HG02943 (cell line): ENCODE data around the gene JMJD8.

ENCODE experiments used
- ATAC-seq: cut with Tn5 transposase; IDR thresholded peaks from one replicate; pipeline ENCODE4 v1.9.1; 2021; ENCODE audit warnings: mild to moderate bottlenecking, low read depth, moderate library complexity; ENCODE audit not compliant: unreplicated experiment

JMJD8 gene

GRCh38 chr16:678209-678857, 5.8 kb downstream of the JMJD8 start:
- no peak for ATAC-seq

GRCh38 chr16:677316-678190, 6.6 kb downstream of the JMJD8 start:
- no peak for ATAC-seq

GRCh38 chr16:676913-677312, 7.2 kb downstream of the JMJD8 start:
- no peak for ATAC-seq

- ATAC-seq, result no peak
These were observed 7.6 kb downstream of the JMJD8 start for GRCh38 chr16:676565-676902.

GRCh38 chr16:675884-676564, 8.1 kb downstream of the JMJD8 start:
- no peak for ATAC-seq

GRCh38 chr16:674968-675883, 8.9 kb downstream of the JMJD8 start, which contains the start of gene RHBDL1:
TSS of gene RHBDL1 (plus strand) at chr16:675671. CDS start at chr16:675791, 120 bp downstream.
- no peak for ATAC-seq

- ATAC-seq, result no peak
These were observed 9.8 kb downstream of the JMJD8 start for GRCh38 chr16:674214-674881.

- no peak for ATAC-seq
These were observed 10.6 kb downstream of the JMJD8 start for GRCh38 chr16:673399-673991.

- no peak for ATAC-seq
These were observed 11.3 kb downstream of the JMJD8 start for GRCh38 chr16:672851-673250.

- no peak for ATAC-seq
These were observed 11.8 kb downstream of the JMJD8 start for GRCh38 chr16:672371-672770.

- ATAC-seq, result no peak
These were observed 12.6 kb downstream of the JMJD8 start for GRCh38 chr16:671353-672131.

- no peak for ATAC-seq
These were observed 13.4 kb downstream of the JMJD8 start for GRCh38 chr16:670485-671352.

- no peak for ATAC-seq
These were observed 14.5 kb downstream of the JMJD8 start for GRCh38 chr16:669666-670065.

- no peak for ATAC-seq
These were observed 15.5 kb downstream of the JMJD8 start for GRCh38 chr16:668519-669171.

GRCh38 chr16:667780-668518, 16.2 kb downstream of the JMJD8 start, which contains the start of gene RHOT2:
TSS of gene RHOT2 (plus strand) at chr16:668132. CDS start at chr16:668200, 68 bp downstream.
- ATAC-seq, result no peak

GRCh38 chr16:667113-667779, 16.9 kb downstream of the JMJD8 start:
- ATAC-seq, result no peak
